NB4 (cell line): Measurements from ENCODE around the gene SEMA4C.

Experiments
- DNase-seq: peaks from one replicate; pipeline ENCODE4 v3.0.0; 2010; ENCODE audit warnings: low read depth
- H3K4me3 ChIP-seq: one replicate; pipeline ENCODE4 v1.5.1; 2011; ENCODE audit warnings: mild to moderate bottlenecking, low read depth, low read length, moderate library complexity
- CTCF ChIP-seq: IDR thresholded peaks from one replicate; pipeline ENCODE4 v1.5.1; 2012; ENCODE audit warnings: low read depth, low read length
- MAX ChIP-seq: IDR thresholded peaks from 2 replicates; pipeline ENCODE4 v1.6.1; 2011; ENCODE audit warnings: low read depth, low read length
- MYC ChIP-seq: IDR thresholded peaks from 2 replicates; pipeline ENCODE4 v1.6.1; 2011; ENCODE audit warnings: low read depth, low read length
- POLR2A ChIP-seq: IDR thresholded peaks from 2 replicates; pipeline ENCODE4 v1.6.1; 2011; ENCODE audit warnings: mild to moderate bottlenecking; ENCODE audit not compliant: insufficient read length; ENCODE audit errors: extremely low read depth

Gene SEMA4C

GRCh38 chr2:96895032-96895745, 25.3 kb upstream of the SEMA4C start:
- H3K4me3 ChIP-seq, result no peak overlapping the region

GRCh38 chr2:96894151-96894531, 24.3 kb upstream of the SEMA4C start:
- DNase-seq, result no peak
- no peak overlapping the region for H3K4me3 ChIP-seq
- no peak for TF ChIP-seq MYC
- no peak for TF ChIP-seq POLR2A
- TF ChIP-seq MAX, result no peak
- no peak for TF ChIP-seq CTCF

More at GRCh38 chr2:96895032-96895745, 25.3 kb upstream of the SEMA4C start:
- TF ChIP-seq CTCF (no peak), POLR2A (no peak), MYC (no peak), MAX (no peak)
- DNase-seq, result no peak

GRCh38 chr2:96893289-96894150, 23.6 kb upstream of the SEMA4C start:
- DNase-seq, result no peak
- H3K4me3 ChIP-seq, result no peak overlapping the region
- TF ChIP-seq MAX (no peak), MYC (no peak), CTCF (no peak), POLR2A (no peak)

GRCh38 chr2:96891591-96892333, 21.9 kb upstream of the SEMA4C start:
- no peak for TF ChIP-seq CTCF
- no peak for TF ChIP-seq POLR2A
- TF ChIP-seq MAX, result no peak
- no peak for TF ChIP-seq MYC
- no peak for DNase-seq
- H3K4me3 ChIP-seq, result no peak overlapping the region

GRCh38 chr2:96890726-96891385, 21.0 kb upstream of the SEMA4C start:
- TF ChIP-seq CTCF (no peak), POLR2A (no peak), MYC (no peak), MAX (no peak)
- no peak for DNase-seq
- H3K4me3 ChIP-seq, result no peak overlapping the region
